Mesendoderm (in vitro differentiated cells): Measurements from ENCODE around the gene TNFRSF9.
A peak's percentile ranks its signal among the peaks of the same experiment; 100 is the strongest.
"Not testable (repeated sequence)": the region's sequence is repeated elsewhere in the genome, so short reads cannot be mapped to it uniquely, and the experiment has no call there.

Source experiments
- DNase-seq: peaks from one replicate; pipeline ENCODE4 v3.0.0; 2013
- H2AK5ac ChIP-seq: 2 replicates; pipeline ENCODE4 v1.6.1; 2013; ENCODE audit warnings: low read length, inconsistent platforms
- H2BK120ac ChIP-seq: 2 replicates; pipeline ENCODE4 v1.6.1; 2013; ENCODE audit warnings: low read depth, mild to moderate bottlenecking, low read length, moderate library complexity, mixed read lengths
- H2BK15ac ChIP-seq: replicated peaks from 2 replicates; pipeline ENCODE4 v1.6.1; 2013; ENCODE audit warnings: low read depth, mild to moderate bottlenecking, moderate library complexity
- H2BK5ac ChIP-seq: 2 replicates; pipeline ENCODE4 v1.6.1; 2013; ENCODE audit warnings: low read length, inconsistent platforms
- H3K18ac ChIP-seq: 2 replicates; pipeline ENCODE4 v1.6.1; 2013; ENCODE audit warnings: mild to moderate bottlenecking, low read length, mixed read lengths
- H3K23ac ChIP-seq: one replicate; pipeline ENCODE4 v1.6.1; 2013; ENCODE audit warnings: low read length
- H3K27ac ChIP-seq: 2 replicates; pipeline ENCODE4 v1.5.1; 2013; ENCODE audit warnings: low read depth, mild to moderate bottlenecking, inconsistent platforms, low read length, moderate library complexity
- H3K27me3 ChIP-seq: 2 replicates; pipeline ENCODE4 v1.6.1; 2013; ENCODE audit warnings: low read length, control low read depth, mild to moderate bottlenecking, inconsistent platforms; ENCODE audit not compliant: insufficient read depth, poor library complexity
- H3K36me3 ChIP-seq: 2 replicates; pipeline ENCODE4 v1.6.1; 2013; ENCODE audit warnings: low read length, inconsistent platforms; ENCODE audit not compliant: control insufficient read depth, insufficient read depth
- H3K4ac ChIP-seq: one replicate; pipeline ENCODE4 v1.6.1; 2013; ENCODE audit warnings: low read depth, mild to moderate bottlenecking, low read length, moderate library complexity
- H3K4me1 ChIP-seq: 2 replicates; pipeline ENCODE4 v1.6.1; 2013; ENCODE audit warnings: low read depth, low read length, inconsistent platforms; ENCODE audit not compliant: control insufficient read depth
- H3K4me2 ChIP-seq: 2 replicates; pipeline ENCODE4 v1.6.1; 2013; ENCODE audit warnings: low read length
- H3K4me3 ChIP-seq: 2 replicates; pipeline ENCODE4 v1.5.1; 2013; ENCODE audit warnings: mild to moderate bottlenecking, low read length
- H3K56ac ChIP-seq: one replicate; pipeline ENCODE4 v1.6.1; 2013; ENCODE audit warnings: low read length
- H3K79me1 ChIP-seq: 2 replicates; pipeline ENCODE4 v1.6.1; 2013; ENCODE audit warnings: low read length, inconsistent platforms
- H3K79me2 ChIP-seq: 2 replicates; pipeline ENCODE4 v1.6.1; 2013; ENCODE audit warnings: mild to moderate bottlenecking, low read length; ENCODE audit not compliant: control insufficient read depth, insufficient read depth
- H3K9ac ChIP-seq: 2 replicates; pipeline ENCODE4 v1.6.1; 2013; ENCODE audit warnings: low read length, inconsistent platforms
- H4K5ac ChIP-seq: one replicate; pipeline ENCODE4 v1.6.1; 2013; ENCODE audit warnings: low read length
- H4K8ac ChIP-seq: one replicate; pipeline ENCODE4 v1.6.1; 2013; ENCODE audit warnings: low read depth, mild to moderate bottlenecking, control low read depth, low read length, moderate library complexity
- WGBS: extraction: QIAGEN DNeasy Blood & Tissue Kit; methylation state at CpG from one replicate; pipeline ENCODE4 v1.1.7; 2013; ENCODE audit warnings: low lambda C conversion rate, missing lambda C conversion rate; ENCODE audit not compliant: insufficient coverage; ENCODE audit errors: extremely low coverage; 5-methylcytosine and 5-hydroxymethylcytosine counted together

Gene TNFRSF9

GRCh38 chr1:7928247-7928646, 12.4 kb downstream of the TNFRSF9 start:
- no peak overlapping the region for H3K9ac ChIP-seq
- no peak overlapping the region for H3K56ac ChIP-seq
- no peak overlapping the region for H2BK15ac ChIP-seq
- H4K8ac ChIP-seq = no peak overlapping the region
- H3K27ac ChIP-seq = no peak overlapping the region
- no peak overlapping the region for H2BK120ac ChIP-seq
- no peak overlapping the region for H3K18ac ChIP-seq
- H3K4me2 ChIP-seq = no peak overlapping the region
- H2AK5ac ChIP-seq = no peak overlapping the region
- no peaks in the 10 kb centered on the region for H3K79me2 ChIP-seq
- DNase-seq = no peak
- no peaks in the 10 kb centered on the region for H3K79me1 ChIP-seq
- H3K4me3 ChIP-seq = no peak overlapping the region
- no peak overlapping the region for H2BK5ac ChIP-seq
- H4K5ac ChIP-seq = no peak overlapping the region
- no peak overlapping the region for H3K4ac ChIP-seq
- H3K23ac ChIP-seq = no peak overlapping the region
- no peaks in the 10 kb centered on the region for H3K27me3 ChIP-seq
- no peaks in the 10 kb centered on the region for H3K36me3 ChIP-seq
- WGBS = no CpG with 5 or more reads among the region's 4 CpGs
- H3K4me1 ChIP-seq = peaks cover 5% of the 10 kb centered on the region

DNA sequence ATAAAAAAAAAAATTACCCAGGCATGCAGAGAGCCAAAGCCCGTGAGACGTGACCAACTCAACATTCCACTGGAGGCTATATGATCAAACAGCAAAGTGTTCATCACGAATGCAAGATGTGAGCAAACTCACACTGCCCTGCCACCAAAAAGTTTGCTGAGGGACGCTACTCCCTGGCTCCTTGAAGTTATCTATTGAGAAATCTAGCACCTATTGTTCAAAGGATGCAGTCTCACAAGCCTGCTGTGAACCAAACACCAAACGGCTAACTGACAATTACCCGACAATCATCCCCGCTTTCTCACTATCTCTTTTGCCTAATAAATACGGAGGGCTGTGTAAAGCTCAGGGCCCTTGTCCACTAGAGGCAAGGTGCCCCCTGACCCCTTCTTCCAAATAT, 13.6 kb downstream of the TNFRSF9 start:
- H4K5ac ChIP-seq, H3K18ac ChIP-seq, H3K4me3 ChIP-seq, H3K36me3 ChIP-seq, H3K4ac ChIP-seq, H3K27me3 ChIP-seq, H2AK5ac ChIP-seq, H3K4me1 ChIP-seq, H3K4me2 ChIP-seq, H3K79me1 ChIP-seq, H3K9ac ChIP-seq, H3K23ac ChIP-seq, H4K8ac ChIP-seq, H3K79me2 ChIP-seq, H2BK15ac ChIP-seq: not testable (repeated sequence)
- Histone ChIP-seq H3K56ac (peak overlapping the region; percentile 6), H2BK5ac (peak overlapping the region; percentile 79), H3K27ac (peak overlapping the region; percentile 11), H2BK120ac (peak overlapping the region; percentile 21)
- no CpG with 5 or more reads among the region's 8 CpGs for WGBS
- peak; percentile 87 for DNase-seq

DNA sequence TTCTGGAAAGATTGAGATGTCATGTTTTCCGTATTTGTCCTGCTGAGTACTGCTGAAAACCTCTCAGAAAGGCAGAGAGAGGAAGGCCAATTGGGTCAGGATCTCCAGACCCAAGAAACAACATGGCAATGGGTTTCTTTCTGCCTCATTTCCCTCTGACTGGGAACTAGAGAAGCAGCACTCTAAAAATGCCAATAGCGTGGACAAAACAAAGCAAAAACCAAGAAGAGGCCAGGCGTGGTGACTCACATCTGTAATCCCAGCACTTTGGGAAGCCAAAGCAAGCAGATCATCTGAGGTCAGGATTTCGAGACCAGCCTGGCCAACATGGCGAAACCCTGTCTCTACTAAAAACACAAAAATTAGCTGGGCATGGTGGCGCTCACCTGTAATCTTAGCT, 18.3 kb downstream of the TNFRSF9 start:
- H3K4ac ChIP-seq = no peak overlapping the region
- H3K4me3 ChIP-seq = no peak overlapping the region
- no peak for DNase-seq
- H2AK5ac ChIP-seq = no peak overlapping the region
- WGBS = no CpG with 5 or more reads among the region's 6 CpGs
- no peak overlapping the region for H2BK120ac ChIP-seq
- no peak overlapping the region for H3K9ac ChIP-seq
- H3K18ac ChIP-seq = no peak overlapping the region
- no peak overlapping the region for H2BK5ac ChIP-seq
- peaks cover 5% of the 10 kb centered on the region for H3K4me1 ChIP-seq
- no peak overlapping the region for H2BK15ac ChIP-seq
- no peak overlapping the region for H3K56ac ChIP-seq
- no peak overlapping the region for H3K23ac ChIP-seq
- H3K27me3 ChIP-seq = no peaks in the 10 kb centered on the region
- H3K4me2 ChIP-seq = no peak overlapping the region
- H3K27ac ChIP-seq = no peak overlapping the region
- no peaks in the 10 kb centered on the region for H3K36me3 ChIP-seq
- H4K5ac ChIP-seq = no peak overlapping the region
- H4K8ac ChIP-seq = no peak overlapping the region
- no peaks in the 10 kb centered on the region for H3K79me1 ChIP-seq
- no peaks in the 10 kb centered on the region for H3K79me2 ChIP-seq

DNA sequence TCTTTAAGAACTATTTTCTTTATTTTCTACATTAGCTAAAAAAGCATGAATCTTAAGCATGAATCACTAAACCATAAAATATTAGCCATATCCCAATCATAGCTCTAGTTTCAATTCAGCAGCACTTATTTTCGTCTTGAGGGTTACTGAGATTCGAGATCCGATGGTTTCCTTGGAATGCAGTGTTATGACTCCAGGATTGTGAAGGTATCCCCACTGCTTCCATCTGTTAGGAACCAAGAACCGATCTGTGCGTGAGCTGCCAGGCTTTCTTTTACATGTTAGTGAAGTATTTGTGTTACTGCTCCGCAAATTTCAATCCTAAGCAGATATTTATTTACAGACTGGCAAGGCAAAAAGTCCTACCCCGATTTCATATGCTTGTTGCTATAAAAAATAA, 18.8 kb downstream of the TNFRSF9 start:
- H3K4me2 ChIP-seq = no peak overlapping the region
- no peak overlapping the region for H3K18ac ChIP-seq
- peaks cover 5% of the 10 kb centered on the region for H3K4me1 ChIP-seq
- no peaks in the 10 kb centered on the region for H3K27me3 ChIP-seq
- H2BK120ac ChIP-seq = no peak overlapping the region
- H4K5ac ChIP-seq = no peak overlapping the region
- H3K36me3 ChIP-seq = no peaks in the 10 kb centered on the region
- H2AK5ac ChIP-seq = no peak overlapping the region
- no peak overlapping the region for H3K9ac ChIP-seq
- no peak overlapping the region for H4K8ac ChIP-seq
- H3K27ac ChIP-seq = no peak overlapping the region
- H3K4me3 ChIP-seq = no peak overlapping the region
- no peak overlapping the region for H2BK5ac ChIP-seq
- H3K23ac ChIP-seq = no peak overlapping the region
- H3K4ac ChIP-seq = no peak overlapping the region
- DNase-seq = no peak
- no peaks in the 10 kb centered on the region for H3K79me1 ChIP-seq
- H3K79me2 ChIP-seq = no peaks in the 10 kb centered on the region
- no peak overlapping the region for H3K56ac ChIP-seq
- no peak overlapping the region for H2BK15ac ChIP-seq
- WGBS = no CpG with 5 or more reads among the region's 7 CpGs

GRCh38 chr1:7919880-7920279, 20.8 kb downstream of the TNFRSF9 start:
- Histone ChIP-seq H3K36me3 (no peaks in the 10 kb centered on the region), H4K5ac (no peak overlapping the region), H3K4ac (no peak overlapping the region), H3K4me1 (no peaks in the 10 kb centered on the region), H3K79me1 (no peaks in the 10 kb centered on the region), H3K27me3 (no peaks in the 10 kb centered on the region), H3K4me2 (no peak overlapping the region), H2BK120ac (no peak overlapping the region), H3K56ac (no peak overlapping the region), H3K23ac (no peak overlapping the region), H2BK15ac (no peak overlapping the region), H3K79me2 (no peaks in the 10 kb centered on the region), H2BK5ac (no peak overlapping the region), H4K8ac (no peak overlapping the region), H3K27ac (no peak overlapping the region), H2AK5ac (no peak overlapping the region), H3K18ac (no peak overlapping the region), H3K9ac (no peak overlapping the region), H3K4me3 (no peak overlapping the region)
- WGBS = no CpG with 5 or more reads among the region's 5 CpGs
- DNase-seq = no peak

- not testable (repeated sequence) for H3K18ac ChIP-seq, DNase-seq, H3K4me1 ChIP-seq, H3K79me1 ChIP-seq, H2BK15ac ChIP-seq, H4K8ac ChIP-seq, H3K27ac ChIP-seq, H3K56ac ChIP-seq, H2AK5ac ChIP-seq, H3K9ac ChIP-seq, H3K4me2 ChIP-seq, H4K5ac ChIP-seq, H3K4ac ChIP-seq, H2BK120ac ChIP-seq, H3K23ac ChIP-seq, H3K27me3 ChIP-seq, H2BK5ac ChIP-seq, H3K4me3 ChIP-seq, H3K36me3 ChIP-seq, H3K79me2 ChIP-seq
- no CpG with 5 or more reads among the region's 5 CpGs for WGBS
Measured at GRCh38 chr1:7917971-7918370, 22.7 kb downstream of the TNFRSF9 start.
